Astrocyte of the hippocampus (primary cell): ENCODE data around the gene POTEM.
"Not testable (repeated sequence)": the region's sequence is repeated elsewhere in the genome, so short reads cannot be mapped to it uniquely, and the experiment has no call there.

Source experiments
- DNase-seq: peaks from one replicate; pipeline ENCODE4 v3.0.0; 2011; ENCODE audit warnings: low read depth, low spot score

The POTEM gene

GRCh38 chr14:19036811-19037382 lies 69.7 kb downstream of the POTEM start:
- DNase-seq: not testable (repeated sequence)

GRCh38 chr14:19038060-19038664 lies 70.9 kb downstream of the POTEM start:
- DNase-seq: not testable (repeated sequence)

GRCh38 chr14:19038785-19039184 lies 71.6 kb downstream of the POTEM start:
- DNase-seq: not testable (repeated sequence)

DNA sequence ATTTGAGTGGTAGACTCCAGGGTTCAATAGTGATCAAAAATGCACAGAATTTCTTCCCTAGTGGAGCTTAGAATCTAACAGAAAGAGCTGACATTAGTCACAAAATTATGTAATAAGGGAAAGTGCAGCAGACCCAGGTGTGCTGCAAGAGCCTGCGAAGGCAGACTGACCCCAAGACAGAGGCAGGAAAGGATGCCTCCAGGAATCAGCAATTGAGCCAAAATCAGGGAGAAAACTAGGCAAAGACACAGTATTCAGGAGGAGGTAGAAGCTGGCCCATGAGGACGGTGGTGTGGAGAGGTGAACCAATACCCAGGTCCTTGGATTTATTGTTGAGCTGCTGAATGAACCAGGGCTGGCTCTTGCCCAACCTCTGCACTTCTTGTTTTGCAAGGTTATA lies 76.2 kb downstream of the POTEM start:
- not testable (repeated sequence) for DNase-seq
